ENCODE results near the gene TLR6.
"Not testable (repeated sequence)": the region's sequence is repeated elsewhere in the genome, so short reads cannot be mapped to it uniquely, and the experiment has no call there.

TLR6 gene

GRCh38 chr4:38785041-38785790, 71.4 kb downstream of the TLR6 start:
- no peak for DNase-seq

- DNase-seq = no peak
Observed at GRCh38 chr4:38784141-38784540, 72.5 kb downstream of the TLR6 start.

GRCh38 chr4:38783109-38783460, 73.5 kb downstream of the TLR6 start:
- no peak for DNase-seq

GRCh38 chr4:38782452-38783108, 74.0 kb downstream of the TLR6 start, which contains the start of gene TLR10:
Gene TLR10 (minus strand): TSS chr4:38782990. CDS start chr4:38775590, 7,400 bp downstream.
- peak in 1 of 2 experiments; percentile 55 for DNase-seq

GRCh38 chr4:38781854-38782261, 74.8 kb downstream of the TLR6 start:
- no peak for DNase-seq

- DNase-seq = no peak
Observed at GRCh38 chr4:38780833-38781484, 75.7 kb downstream of the TLR6 start.

- no peak for DNase-seq
Observed at GRCh38 chr4:38779790-38780189, 76.8 kb downstream of the TLR6 start.

GRCh38 chr4:38777925-38778324, 78.7 kb downstream of the TLR6 start:
- not testable (repeated sequence) for DNase-seq

GRCh38 chr4:38775326-38775725, 81.3 kb downstream of the TLR6 start:
- no peak for DNase-seq

- no peak for DNase-seq
Observed at GRCh38 chr4:38774181-38774955, 82.2 kb downstream of the TLR6 start.
